Large intestine (tissue), 3 donors: ENCODE results near the gene KIFBP. TPM values are rescaled to one million over a fixed set of nuclear protein-coding genes. Genes with fewer than 3 reads are reported as not detected.
A peak's percentile ranks its signal among the peaks of the same experiment; 100 is the strongest.

ENCODE experiments used
- DNase-seq, 2 donors: peaks; one replicate each; pipeline versions ENCODE4 v3.0.0 to v3.0.0-alpha.2; 2013
- H3K27ac ChIP-seq: one replicate; pipeline ENCODE4 v1.5.1; 2013; ENCODE audit warnings: low read length
- H3K27me3 ChIP-seq: 2 replicates; pipeline ENCODE4 v1.6.1; 2013; ENCODE audit warnings: low read length; ENCODE audit not compliant: control insufficient read depth, insufficient read depth
- H3K36me3 ChIP-seq: 2 replicates; pipeline ENCODE4 v1.6.1; 2013; ENCODE audit warnings: low read length; ENCODE audit not compliant: control insufficient read depth, insufficient read depth
- H3K4me1 ChIP-seq: one replicate; pipeline ENCODE4 v1.6.1; 2013; ENCODE audit warnings: low read length; ENCODE audit not compliant: control insufficient read depth, insufficient read depth
- H3K4me3 ChIP-seq: one replicate; pipeline ENCODE4 v1.5.1; 2013; ENCODE audit warnings: low read length
- H3K9me3 ChIP-seq: one replicate; pipeline ENCODE4 v1.6.1; 2013; ENCODE audit warnings: mild to moderate bottlenecking, low read depth, low read length, moderate library complexity; ENCODE audit not compliant: control insufficient read depth
- WGBS: methylation state at CpG from one replicate; pipeline ENCODE4 v1.1.5; 2013; ENCODE audit warnings: low lambda C conversion rate; ENCODE audit not compliant: insufficient coverage; 5-methylcytosine and 5-hydroxymethylcytosine counted together
- polyA plus RNA-seq: library from polyadenylated mRNA; unstranded; fragments of 120-200 nt; gene quantifications from one replicate; pipeline ENCODE4 v1.2.1, GENCODE V29; 2013

The KIFBP gene
- polyA plus RNA-seq, 1 donor = 21.8 TPM

GRCh38 chr10:69061305-69062161 is 72.9 kb downstream of the KIFBP start:
- peak overlapping the region; percentile 35 for H3K4me3 ChIP-seq
- peaks cover 6% of the 10 kb centered on the region for H3K4me1 ChIP-seq
- 40% methylated on average over 1 of the region's 20 CpGs for WGBS

GRCh38 chr10:69062901-69063300 is 74.3 kb downstream of the KIFBP start:
- peaks cover 6% of the 10 kb centered on the region for H3K4me1 ChIP-seq
- no peaks in the 10 kb centered on the region for H3K36me3 ChIP-seq
- no peak overlapping the region for H3K27ac ChIP-seq
- H3K27me3 ChIP-seq = peaks cover 3% of the 10 kb centered on the region
- H3K9me3 ChIP-seq = no peaks in the 10 kb centered on the region
- DNase-seq = no peak
- WGBS = 100% methylated on average over 1 of the region's 5 CpGs
- H3K4me3 ChIP-seq = no peak overlapping the region

More at GRCh38 chr10:69061305-69062161, 72.9 kb downstream of the KIFBP start:
- H3K27me3 ChIP-seq = peaks cover 3% of the 10 kb centered on the region
- H3K9me3 ChIP-seq = no peaks in the 10 kb centered on the region
- DNase-seq = peak; percentile 67 to 82
- H3K27ac ChIP-seq = peak overlapping the region; percentile 90
- H3K36me3 ChIP-seq = no peaks in the 10 kb centered on the region

- no peak for DNase-seq
- H3K4me3 ChIP-seq = no peak overlapping the region
- no peaks in the 10 kb centered on the region for H3K9me3 ChIP-seq
- no peak overlapping the region for H3K27ac ChIP-seq
- peaks cover 3% of the 10 kb centered on the region for H3K27me3 ChIP-seq
- H3K36me3 ChIP-seq = no peaks in the 10 kb centered on the region
- WGBS = no CpG with 5 or more reads among the region's 6 CpGs
- H3K4me1 ChIP-seq = peaks cover 6% of the 10 kb centered on the region
Observed at GRCh38 chr10:69064762-69065328, 76.2 kb downstream of the KIFBP start.

- Histone ChIP-seq H3K4me1 (peaks cover 6% of the 10 kb centered on the region), H3K9me3 (no peaks in the 10 kb centered on the region), H3K27ac (no peak overlapping the region), H3K27me3 (peaks cover 3% of the 10 kb centered on the region), H3K36me3 (no peaks in the 10 kb centered on the region), H3K4me3 (no peak overlapping the region)
- no peak for DNase-seq
- no CpG with 5 or more reads among the region's 8 CpGs for WGBS
Observed at GRCh38 chr10:69065406-69066361, 77.1 kb downstream of the KIFBP start.

Other genes with a start within 250 kb of the KIFBP start
- gene STOX1, start 161.3 kb upstream of the KIFBP start, polyA plus RNA-seq = 5.8 TPM
- gene DDX50, start 87.5 kb upstream of the KIFBP start, polyA plus RNA-seq = 37.0 TPM
- 50.6 TPM for gene DDX21, start 32.6 kb upstream of the KIFBP start, polyA plus RNA-seq
- 34.5 TPM for gene SRGN, start 99.3 kb downstream of the KIFBP start, polyA plus RNA-seq
- gene VPS26A, start 135.4 kb downstream of the KIFBP start, polyA plus RNA-seq = 57.7 TPM
- gene SUPV3L1, start 191.4 kb downstream of the KIFBP start, polyA plus RNA-seq = 35.5 TPM
- 91.5 TPM for gene HKDC1, start 231.5 kb downstream of the KIFBP start, polyA plus RNA-seq